AG20443 (cell line): ENCODE results near the gene FRS3.

ENCODE experiments used
- DNase-seq: peaks from one replicate; pipeline ENCODE4 v3.0.0; 2012; ENCODE audit warnings: low spot score, mixed read lengths

Gene FRS3

GRCh38 chr6:41741625-41742490, 37.8 kb downstream of the FRS3 start:
- no peak for DNase-seq

GRCh38 chr6:41740366-41741162, 39.1 kb downstream of the FRS3 start:
- DNase-seq = no peak

- no peak for DNase-seq
Measured at GRCh38 chr6:41739041-41739440, 40.7 kb downstream of the FRS3 start.

GRCh38 chr6:41737591-41738130, 42.0 kb downstream of the FRS3 start:
- DNase-seq = no peak

GRCh38 chr6:41736800-41737555, 42.7 kb downstream of the FRS3 start:
- no peak for DNase-seq

GRCh38 chr6:41736186-41736733, 43.4 kb downstream of the FRS3 start:
- no peak for DNase-seq

- DNase-seq = peak; percentile 98
Measured at GRCh38 chr6:41735427-41736185, 44.1 kb downstream of the FRS3 start, which contains the start of gene TFEB. Gene TFEB, minus strand, starts transcription at chr6:41735608. Its CDS starts 44,395 bp downstream, at chr6:41691213.

- peak; percentile 90 for DNase-seq
Measured at GRCh38 chr6:41734666-41735426, 44.9 kb downstream of the FRS3 start.

- DNase-seq = peak; percentile 92
Measured at GRCh38 chr6:41733707-41734665, 45.7 kb downstream of the FRS3 start.

GRCh38 chr6:41733360-41733706, 46.4 kb downstream of the FRS3 start:
- DNase-seq = no peak

GRCh38 chr6:41732591-41733359, 46.9 kb downstream of the FRS3 start:
- DNase-seq = no peak

- DNase-seq = no peak
Measured at GRCh38 chr6:41732149-41732548, 47.6 kb downstream of the FRS3 start.

- no peak for DNase-seq
Measured at GRCh38 chr6:41731561-41732086, 48.1 kb downstream of the FRS3 start.

GRCh38 chr6:41730531-41731436, 48.9 kb downstream of the FRS3 start:
- DNase-seq = no peak

GRCh38 chr6:41729624-41730023, 50.1 kb downstream of the FRS3 start:
- DNase-seq = no peak

- DNase-seq = no peak
Measured at GRCh38 chr6:41728954-41729353, 50.7 kb downstream of the FRS3 start.
